Lung (tissue), 12 donors: ENCODE data around the gene CAP2. TPM values are rescaled to one million over a fixed set of nuclear protein-coding genes. Genes with fewer than 3 reads are reported as not detected.
"Not testable (repeated sequence)": the region's sequence is repeated elsewhere in the genome, so short reads cannot be mapped to it uniquely, and the experiment has no call there.

ENCODE experiments used
- ATAC-seq: fragments of 200-7000 bp; cut with Tn5 transposase; one replicate; pipeline ENCODE4 v1.9.1; 2020; ENCODE audit warnings: moderate number of reproducible peaks; ENCODE audit not compliant: insufficient read depth, low FRiP score
- DNase-seq, 3 donors: peaks; one replicate each; pipeline ENCODE4 v3.0.0-alpha.2; 2013 to 2017
- H3K27ac ChIP-seq, 2 donors: one replicate each; pipeline ENCODE4 v1.5.1; 2013; ENCODE audit warnings: mild to moderate bottlenecking in 2 of 2, moderate library complexity in 2 of 2, control low read depth in 1 of 2, inconsistent platforms in 1 of 2, low read depth in 1 of 2, low read length in 1 of 2
- H3K27me3 ChIP-seq, 3 donors: one replicate each; pipeline ENCODE4 v1.5.1; 2013; ENCODE audit warnings: low read length in 2 of 3; ENCODE audit not compliant: control insufficient read depth in 3 of 3, insufficient read depth in 3 of 3
- H3K36me3 ChIP-seq, 4 donors: one replicate each; pipeline ENCODE4 v1.5.1; 2013; ENCODE audit warnings: low read length in 4 of 4, mild to moderate bottlenecking in 1 of 4, moderate library complexity in 1 of 4; ENCODE audit not compliant: control insufficient read depth in 4 of 4, insufficient read depth in 4 of 4
- H3K4me1 ChIP-seq, 5 donors: one replicate each; pipeline ENCODE4 v1.5.1; 2013; ENCODE audit warnings: low read length in 5 of 5, mild to moderate bottlenecking in 2 of 5, moderate library complexity in 1 of 5; ENCODE audit not compliant: control insufficient read depth in 5 of 5, insufficient read depth in 5 of 5
- H3K4me3 ChIP-seq: one replicate; pipeline ENCODE4 v1.5.1; 2013; ENCODE audit warnings: mild to moderate bottlenecking, control low read depth, moderate library complexity
- H3K9ac ChIP-seq, 2 donors: one replicate each; pipeline ENCODE4 v1.5.1; 2013; ENCODE audit warnings: low read length in 2 of 2, control low read depth in 1 of 2; ENCODE audit not compliant: insufficient read depth in 1 of 2
- H3K9me3 ChIP-seq, 4 donors: one replicate each; pipeline ENCODE4 v1.5.1; 2013; ENCODE audit warnings: low read length in 3 of 4, mild to moderate bottlenecking in 1 of 4, moderate library complexity in 1 of 4; ENCODE audit not compliant: control insufficient read depth in 4 of 4, insufficient read depth in 3 of 4
- WGBS, 2 donors: extraction: QIAGEN DNeasy Blood & Tissue Kit; methylation state at CpG; one replicate each; pipeline ENCODE4 v1.1.7; 2013; 5-methylcytosine and 5-hydroxymethylcytosine counted together
- polyA plus RNA-seq, 2 donors: library from polyadenylated mRNA; stranded (reverse); fragments of 200-250 nt; gene quantifications; one replicate each; pipeline ENCODE4 v1.2.1, GENCODE V29; 2013
- total RNA-seq, 2 donors: library from RNA; depleted of rRNA in 1 of 2; stranded (reverse); fragments of >200 nt in 1 of 2; gene quantifications; one replicate each; pipeline ENCODE4 v1.2.1, GENCODE V29; 2014 to 2021
- TF ChIP-seq, protein P1 (sequence below): IDR thresholded peaks from 2 replicates; pipeline ENCODE4 v1.5.1; 2012; ENCODE audit warnings: mild to moderate bottlenecking; ENCODE audit errors: control extremely low read depth, extremely low read depth
- donor health status: control.
- donor health status: control.
- donor health status: Bipolar disorder and iron deficiency.
- donor health status: healthy.
- donor health status: DM: yes; HTN: yes; CAD: no.

The CAP2 gene
- total and polyA plus RNA-seq, 4 donors = 2.0 to 5.7 (median 3.4) TPM

DNA sequence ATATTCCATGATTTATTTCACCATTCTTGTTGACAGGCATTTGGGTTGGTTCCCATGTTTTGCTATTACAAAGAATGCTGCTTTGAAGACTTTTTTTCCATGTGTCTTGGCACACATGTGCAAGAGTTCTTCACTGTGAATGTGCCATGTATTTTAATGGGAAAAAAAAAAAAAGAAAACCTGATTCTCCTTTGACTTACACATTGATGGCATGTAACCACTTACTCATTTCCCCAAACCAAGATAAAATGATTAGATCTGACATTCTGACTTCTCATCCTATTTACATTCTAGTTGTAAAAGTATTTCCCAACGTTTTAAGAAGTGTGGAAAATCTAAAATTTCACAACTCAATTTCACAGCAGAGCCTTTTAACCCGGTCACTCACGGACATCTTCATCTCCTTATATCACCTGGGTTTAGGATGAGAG lies 4.4 kb downstream of the CAP2 start:
- ATAC-seq (no peak), DNase-seq (peak in 1 of 3 donors; percentile 15)
- TF ChIP-seq, protein P1, sequence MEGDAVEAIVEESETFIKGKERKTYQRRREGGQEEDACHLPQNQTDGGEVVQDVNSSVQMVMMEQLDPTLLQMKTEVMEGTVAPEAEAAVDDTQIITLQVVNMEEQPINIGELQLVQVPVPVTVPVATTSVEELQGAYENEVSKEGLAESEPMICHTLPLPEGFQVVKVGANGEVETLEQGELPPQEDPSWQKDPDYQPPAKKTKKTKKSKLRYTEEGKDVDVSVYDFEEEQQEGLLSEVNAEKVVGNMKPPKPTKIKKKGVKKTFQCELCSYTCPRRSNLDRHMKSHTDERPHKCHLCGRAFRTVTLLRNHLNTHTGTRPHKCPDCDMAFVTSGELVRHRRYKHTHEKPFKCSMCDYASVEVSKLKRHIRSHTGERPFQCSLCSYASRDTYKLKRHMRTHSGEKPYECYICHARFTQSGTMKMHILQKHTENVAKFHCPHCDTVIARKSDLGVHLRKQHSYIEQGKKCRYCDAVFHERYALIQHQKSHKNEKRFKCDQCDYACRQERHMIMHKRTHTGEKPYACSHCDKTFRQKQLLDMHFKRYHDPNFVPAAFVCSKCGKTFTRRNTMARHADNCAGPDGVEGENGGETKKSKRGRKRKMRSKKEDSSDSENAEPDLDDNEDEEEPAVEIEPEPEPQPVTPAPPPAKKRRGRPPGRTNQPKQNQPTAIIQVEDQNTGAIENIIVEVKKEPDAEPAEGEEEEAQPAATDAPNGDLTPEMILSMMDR = no peak
- H3K4me3 ChIP-seq = no peak overlapping the region
- H3K4me1 ChIP-seq = peaks cover 0 to 5% (median 0%) of the 10 kb centered on the region in 5 donors
- H3K27me3 ChIP-seq = no peaks in the 10 kb centered on the region
- no peak overlapping the region for H3K9ac ChIP-seq
- no peak overlapping the region for H3K27ac ChIP-seq
- H3K9me3 ChIP-seq = no peaks in the 10 kb centered on the region
- no peaks in the 10 kb centered on the region for H3K36me3 ChIP-seq
- 32 to 64% methylated on average over 3 of the region's 3 CpGs for WGBS, 2 donors

DNA sequence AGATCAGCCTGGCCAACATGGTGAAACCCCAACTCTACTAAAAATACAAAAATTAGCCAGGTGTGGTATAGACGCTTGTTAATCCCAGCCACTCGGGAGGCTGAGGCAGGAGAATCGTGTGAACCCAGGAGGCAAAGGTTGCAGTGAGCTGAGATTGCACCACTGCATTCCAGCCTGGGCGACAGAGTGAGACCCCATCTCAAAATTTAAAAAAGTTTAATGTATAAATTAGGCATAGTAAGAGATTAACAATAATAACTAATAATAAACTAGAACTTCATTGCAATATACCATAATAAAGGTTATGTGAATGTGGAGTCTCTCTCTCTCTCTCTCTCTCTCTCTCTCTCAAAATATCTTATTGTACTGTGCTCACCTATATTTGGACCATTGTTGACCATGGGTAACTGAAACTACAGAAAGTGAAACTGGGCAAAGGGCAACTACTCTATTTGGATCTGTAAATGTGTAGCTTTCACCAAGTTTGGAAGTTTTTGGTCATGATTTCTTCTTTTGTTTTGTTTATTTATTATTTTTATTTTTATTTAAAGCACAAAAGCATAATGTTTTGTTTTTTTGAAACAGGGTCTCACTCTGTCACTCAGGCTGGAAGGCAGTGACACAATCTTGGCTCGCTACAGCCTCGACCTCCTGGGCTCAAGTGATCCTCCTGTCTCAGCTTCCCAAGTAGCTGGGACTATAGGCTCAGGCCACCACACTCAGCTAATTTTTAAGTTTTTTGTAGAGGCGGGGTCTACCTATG lies 12.0 kb downstream of the CAP2 start:
- H3K36me3 ChIP-seq, H3K9ac ChIP-seq, ATAC-seq, H3K9me3 ChIP-seq, H3K4me1 ChIP-seq, DNase-seq, H3K27me3 ChIP-seq, H3K4me3 ChIP-seq: not testable (repeated sequence)
- H3K27ac ChIP-seq = peak overlapping the region in 1 of 2 donors; percentile 17
- WGBS, 2 donors = 90 to 91% methylated on average over 7 of the region's 7 CpGs

DNA sequence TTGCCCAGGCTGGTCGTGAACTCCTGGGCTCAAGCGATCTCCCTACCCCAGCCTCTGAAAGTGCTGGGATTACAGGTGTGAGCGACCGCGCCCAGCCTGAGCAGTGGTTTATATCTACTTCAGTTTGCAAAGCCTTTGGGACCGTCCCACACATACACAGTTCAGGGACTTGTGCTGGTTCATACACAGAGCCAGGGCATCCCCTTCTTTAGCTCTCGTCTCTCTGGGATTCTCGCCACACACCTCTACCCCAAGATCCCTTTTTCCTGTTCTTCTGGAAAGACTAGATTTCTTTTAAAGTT lies 12.5 kb downstream of the CAP2 start:
- H3K27ac ChIP-seq = peak overlapping the region in 1 of 2 donors; percentile 17
- WGBS, 2 donors = 90% methylated on average over 8 of the region's 8 CpGs
- no peaks in the 10 kb centered on the region for H3K27me3 ChIP-seq
- peaks cover 0 to 4% (median 0%) of the 10 kb centered on the region in 5 donors for H3K4me1 ChIP-seq
- H3K9ac ChIP-seq = no peak overlapping the region
- ATAC-seq (no peak), DNase-seq (no peak)
- no peaks in the 10 kb centered on the region for H3K9me3 ChIP-seq
- TF ChIP-seq, protein P1 = no peak
- no peak overlapping the region for H3K4me3 ChIP-seq
- no peaks in the 10 kb centered on the region for H3K36me3 ChIP-seq

DNA sequence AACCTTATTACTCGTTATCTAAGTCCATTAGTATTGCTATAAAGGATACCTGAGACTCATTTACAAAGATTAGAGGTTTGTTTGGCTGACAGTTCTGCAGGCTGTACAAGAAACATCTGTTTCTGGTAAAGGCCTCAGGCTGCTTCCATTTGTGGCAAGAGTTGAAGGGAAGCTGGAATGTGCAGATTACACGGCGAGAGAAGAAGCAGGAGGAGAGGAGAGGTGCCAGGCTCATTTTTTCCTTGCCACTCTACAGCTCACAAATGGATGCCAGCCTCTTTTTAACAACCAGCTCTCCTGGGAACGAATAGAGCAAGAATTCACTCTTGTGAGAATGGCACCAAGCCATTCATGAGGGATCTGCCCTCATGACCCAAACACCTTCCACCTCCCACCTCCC lies 14.7 kb downstream of the CAP2 start:
- TF ChIP-seq, protein P1 = no peak
- H3K27ac ChIP-seq = no peak overlapping the region
- H3K4me3 ChIP-seq = no peak overlapping the region
- DNase-seq = no peak
- no peak for ATAC-seq
- H3K36me3 ChIP-seq = no peaks in the 10 kb centered on the region
- H3K9ac ChIP-seq = no peak overlapping the region
- H3K9me3 ChIP-seq = no peaks in the 10 kb centered on the region
- H3K4me1 ChIP-seq = peaks cover 0 to 4% (median 0%) of the 10 kb centered on the region in 5 donors
- 72 to 77% methylated on average over 4 of the region's 4 CpGs for WGBS, 2 donors
- no peaks in the 10 kb centered on the region for H3K27me3 ChIP-seq
